HEK293 (cell line): ENCODE measurements around the gene PDE4D.

Experiments
- CTCF ChIA-PET: fragments of 350-600 bp; formaldehyde crosslinking; extraction: SDS; loops from one replicate; lab custom pipeline; 2021; ENCODE audit warnings: antibody characterized with exemption; lab: Yijun Ruan, JAX
- POLR2A ChIA-PET: fragments of 300-600 bp; formaldehyde crosslinking; extraction: SDS; loops from one replicate; lab custom pipeline; 2020; ENCODE audit warnings: antibody characterized with exemption, inconsistent platforms; lab: Yijun Ruan, JAX
- H3K27ac ChIP-seq: fragments of 200-500 bp; sonication (Bioruptor generic); 2 replicates; pipeline ENCODE4 v1.5.1; 2014; ENCODE audit warnings: low read depth, low read length, control low read depth, inconsistent platforms; ENCODE audit errors: extremely low read depth
- H3K36me3 ChIP-seq, 2 experiments: fragments of 200-500 bp in 1 of 2; sonication (Bioruptor generic) in 1 of 2; 1 replicate in 1 of 2; 2 replicates in 1 of 2; pipeline ENCODE4 v1.5.1; 2014 to 2017; ENCODE audit warnings: inconsistent platforms in 2 of 2, low read length in 2 of 2; ENCODE audit not compliant: control insufficient read depth in 2 of 2, insufficient read depth in 1 of 2
- H3K4me1 ChIP-seq: fragments of 200-500 bp; sonication (Bioruptor generic); 2 replicates; pipeline ENCODE4 v1.5.1; 2014; ENCODE audit warnings: mild to moderate bottlenecking, low read length, inconsistent platforms; ENCODE audit not compliant: control insufficient read depth, insufficient read depth
- H3K4me3 ChIP-seq: 2 replicates; pipeline ENCODE4 v1.5.1; 2011; ENCODE audit warnings: low read depth, mild to moderate bottlenecking, control low read depth, low read length, moderate library complexity
- H3K9me3 ChIP-seq: fragments of 200-500 bp; sonication (Bioruptor generic); 2 replicates; pipeline ENCODE4 v1.5.1; 2014; ENCODE audit warnings: low read depth, low read length, inconsistent platforms; ENCODE audit not compliant: control insufficient read depth, insufficient read depth
- KLF10 ChIP-seq: fragments of 450-650 bp; IDR thresholded peaks from 2 replicates; pipeline ENCODE4 v1.5.1; 2018; ENCODE audit warnings: missing biosample characterization, mild to moderate bottlenecking, missing genetic modification characterization
- KLF7 ChIP-seq: fragments of 450-650 bp; formaldehyde crosslinking; IDR thresholded peaks from 2 replicates; pipeline ENCODE4 v1.5.1; 2016; ENCODE audit warnings: missing biosample characterization, missing genetic modification characterization, borderline replicate concordance
- REPIN1 ChIP-seq: fragments of 450-650 bp; formaldehyde crosslinking; IDR thresholded peaks from 2 replicates; pipeline ENCODE4 v1.5.1; 2017; ENCODE audit warnings: missing biosample characterization, missing genetic modification characterization, low read depth
- ZBTB21 ChIP-seq: fragments of 450-650 bp; formaldehyde crosslinking; IDR thresholded peaks from 2 replicates; pipeline ENCODE4 v1.5.1; 2017; ENCODE audit warnings: missing biosample characterization, missing genetic modification characterization
- ZEB2 ChIP-seq: fragments of 450-650 bp; formaldehyde crosslinking; IDR thresholded peaks from 2 replicates; pipeline ENCODE4 v1.5.1; 2016; ENCODE audit warnings: missing biosample characterization, missing genetic modification characterization
- ZNF132 ChIP-seq: fragments of 450-650 bp; formaldehyde crosslinking; IDR thresholded peaks from 2 replicates; pipeline ENCODE4 v1.5.1; 2017; ENCODE audit warnings: missing biosample characterization, missing genetic modification characterization, borderline replicate concordance
- ZNF133 ChIP-seq: fragments of 450-650 bp; formaldehyde crosslinking; IDR thresholded peaks from 2 replicates; pipeline ENCODE4 v1.5.1; 2016; ENCODE audit warnings: missing biosample characterization, missing genetic modification characterization
- ZNF426 ChIP-seq: fragments of 450-650 bp; formaldehyde crosslinking; IDR thresholded peaks from 2 replicates; pipeline ENCODE4 v1.5.1; 2017; ENCODE audit warnings: missing biosample characterization, missing genetic modification characterization, mild to moderate bottlenecking, inconsistent platforms, moderate library complexity
- ZNF48 ChIP-seq: fragments of 450-650 bp; formaldehyde crosslinking; IDR thresholded peaks from 2 replicates; pipeline ENCODE4 v1.5.1; 2016; ENCODE audit warnings: missing biosample characterization, missing genetic modification characterization
- ZNF544 ChIP-seq: fragments of 450-650 bp; formaldehyde crosslinking; IDR thresholded peaks from 2 replicates; pipeline ENCODE4 v1.5.0; 2017; ENCODE audit warnings: missing biosample characterization, missing genetic modification characterization
- ZNF558 ChIP-seq: fragments of 450-650 bp; formaldehyde crosslinking; IDR thresholded peaks from 2 replicates; pipeline ENCODE4 v1.5.1; 2016; ENCODE audit warnings: missing biosample characterization, missing genetic modification characterization
- ZNF571 ChIP-seq: fragments of 450-650 bp; formaldehyde crosslinking; IDR thresholded peaks from 2 replicates; pipeline ENCODE4 v1.5.0; 2017; ENCODE audit warnings: missing biosample characterization, missing genetic modification characterization
- ZNF610 ChIP-seq: fragments of 450-650 bp; formaldehyde crosslinking; IDR thresholded peaks from 2 replicates; pipeline ENCODE4 v1.5.1; 2016; ENCODE audit warnings: missing biosample characterization, missing genetic modification characterization, borderline replicate concordance
- ZNF626 ChIP-seq: fragments of 450-650 bp; sonication (Bioruptor Pico); formaldehyde crosslinking; IDR thresholded peaks from 2 replicates; pipeline ENCODE4 v1.5.1; 2018; ENCODE audit warnings: missing biosample characterization, missing genetic modification characterization, inconsistent platforms
- ZNF701 ChIP-seq: fragments of 450-650 bp; formaldehyde crosslinking; IDR thresholded peaks from 2 replicates; pipeline ENCODE4 v1.5.1; 2016; ENCODE audit warnings: missing biosample characterization, missing genetic modification characterization
- ZNF768 ChIP-seq: fragments of 450-650 bp; formaldehyde crosslinking; IDR thresholded peaks from 2 replicates; pipeline ENCODE4 v1.5.1; 2018; ENCODE audit warnings: missing biosample characterization, mild to moderate bottlenecking, missing genetic modification characterization
- TF ChIP-seq, protein P1 (sequence below): fragments of 450-650 bp; formaldehyde crosslinking; IDR thresholded peaks from 2 replicates; pipeline ENCODE4 v1.5.1; 2016; ENCODE audit warnings: missing biosample characterization, missing genetic modification characterization
- TF ChIP-seq, protein P2 (sequence below): fragments of 450-650 bp; formaldehyde crosslinking; IDR thresholded peaks from 2 replicates; pipeline ENCODE4 v1.5.1; 2017; ENCODE audit warnings: missing biosample characterization, missing genetic modification characterization
- TF ChIP-seq, protein P3 (sequence below): fragments of 450-650 bp; formaldehyde crosslinking; IDR thresholded peaks from 2 replicates; pipeline ENCODE4 v1.5.1; 2017; ENCODE audit warnings: missing biosample characterization, mild to moderate bottlenecking, missing genetic modification characterization, moderate library complexity

PDE4D gene

DNA sequence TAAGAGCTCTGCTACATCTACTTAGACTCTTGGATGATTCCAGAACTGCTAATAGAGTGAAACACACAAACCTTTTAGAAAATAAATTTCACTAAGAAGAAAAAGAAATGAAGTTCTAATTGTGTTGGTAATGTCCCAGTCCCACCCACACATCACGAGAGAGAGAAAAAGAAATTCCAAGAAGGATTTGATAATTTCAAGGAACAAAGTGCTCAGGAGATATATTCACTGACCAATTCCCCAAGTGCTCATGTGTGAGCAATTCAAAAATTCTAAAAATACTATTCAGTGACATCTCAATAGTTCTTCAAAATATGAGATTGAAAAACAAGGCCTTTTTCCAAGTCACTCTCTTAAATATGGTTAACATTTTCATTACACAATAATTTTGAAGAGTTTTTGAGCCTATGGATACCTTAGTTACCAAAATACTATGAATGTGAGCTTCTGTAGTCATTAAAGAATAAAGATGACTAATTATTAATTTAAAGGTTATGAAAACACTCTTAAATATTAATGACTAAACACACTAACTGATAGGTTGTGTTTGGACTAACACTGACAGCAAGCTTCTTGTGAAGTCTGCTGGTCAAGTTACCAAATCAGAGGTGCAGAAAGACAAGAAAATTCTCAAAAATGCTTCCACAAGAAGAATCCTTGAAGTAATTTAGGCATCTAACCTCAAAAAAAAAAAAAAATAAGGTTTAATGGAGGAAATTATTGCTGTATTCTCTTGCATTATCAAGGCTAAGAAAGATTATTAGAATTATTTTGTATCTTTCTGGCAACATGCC, 245.3 kb downstream of the PDE4D start:
- Histone ChIP-seq H3K4me1 (peaks cover 14% of the 10 kb centered on the region), H3K36me3 (no peaks in the 10 kb centered on the region), H3K9me3 (no peaks in the 10 kb centered on the region), H3K4me3 (no peak overlapping the region), H3K27ac (peak overlapping the region; percentile 51; the same call in 1 of the 2 replicates)
- TF ChIP-seq ZNF132 (tag by site-specific recombination), result no peak
- no peak for TF ChIP-seq ZNF133 (tag by site-specific recombination)
- TF ChIP-seq ZNF626 (tag by site-specific recombination), result no peak
- CTCF ChIA-PET, result interaction anchor here (0.6 to 1.8 kb wide), 6 partner anchors 13 to 257 kb away, joined by 3 to 7 read pairs (median 3); no protein-coding TSS in a partner anchor
- POLR2A ChIA-PET, result no interaction called here

DNA sequence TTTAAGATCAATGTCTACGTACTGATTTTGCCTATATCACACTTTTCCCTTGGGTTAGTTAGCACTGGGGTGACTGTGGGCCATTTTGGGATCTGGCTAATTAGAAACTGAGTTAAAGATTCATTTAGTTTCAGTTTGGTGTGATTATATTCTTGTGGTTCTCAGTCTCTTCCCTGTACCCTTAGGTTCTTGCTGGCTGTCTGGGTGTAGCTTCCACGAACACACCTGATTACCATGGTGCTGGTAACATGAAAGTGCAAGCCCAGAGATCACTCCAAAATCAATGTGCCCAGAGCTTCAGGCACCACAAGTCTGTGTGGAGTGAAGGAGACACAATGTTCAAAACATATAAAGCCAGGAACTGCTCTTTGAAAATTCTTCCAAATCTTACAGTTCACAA, 248.1 kb downstream of the PDE4D start:
- TF ChIP-seq ZNF558 (tag by site-specific recombination) (no peak), REPIN1 (tag by site-specific recombination) (no peak), ZNF610 (tag by site-specific recombination) (no peak), ZNF544 (no peak), KLF7 (tag by site-specific recombination) (no peak), KLF10 (tag by site-specific recombination) (no peak), ZNF426 (no peak), ZBTB21 (no peak), ZNF701 (tag by site-specific recombination) (no peak), ZEB2 (no peak), ZNF48 (no peak), ZNF571 (tag by site-specific recombination) (no peak), ZNF768 (no peak)
- TF ChIP-seq, protein P1, sequence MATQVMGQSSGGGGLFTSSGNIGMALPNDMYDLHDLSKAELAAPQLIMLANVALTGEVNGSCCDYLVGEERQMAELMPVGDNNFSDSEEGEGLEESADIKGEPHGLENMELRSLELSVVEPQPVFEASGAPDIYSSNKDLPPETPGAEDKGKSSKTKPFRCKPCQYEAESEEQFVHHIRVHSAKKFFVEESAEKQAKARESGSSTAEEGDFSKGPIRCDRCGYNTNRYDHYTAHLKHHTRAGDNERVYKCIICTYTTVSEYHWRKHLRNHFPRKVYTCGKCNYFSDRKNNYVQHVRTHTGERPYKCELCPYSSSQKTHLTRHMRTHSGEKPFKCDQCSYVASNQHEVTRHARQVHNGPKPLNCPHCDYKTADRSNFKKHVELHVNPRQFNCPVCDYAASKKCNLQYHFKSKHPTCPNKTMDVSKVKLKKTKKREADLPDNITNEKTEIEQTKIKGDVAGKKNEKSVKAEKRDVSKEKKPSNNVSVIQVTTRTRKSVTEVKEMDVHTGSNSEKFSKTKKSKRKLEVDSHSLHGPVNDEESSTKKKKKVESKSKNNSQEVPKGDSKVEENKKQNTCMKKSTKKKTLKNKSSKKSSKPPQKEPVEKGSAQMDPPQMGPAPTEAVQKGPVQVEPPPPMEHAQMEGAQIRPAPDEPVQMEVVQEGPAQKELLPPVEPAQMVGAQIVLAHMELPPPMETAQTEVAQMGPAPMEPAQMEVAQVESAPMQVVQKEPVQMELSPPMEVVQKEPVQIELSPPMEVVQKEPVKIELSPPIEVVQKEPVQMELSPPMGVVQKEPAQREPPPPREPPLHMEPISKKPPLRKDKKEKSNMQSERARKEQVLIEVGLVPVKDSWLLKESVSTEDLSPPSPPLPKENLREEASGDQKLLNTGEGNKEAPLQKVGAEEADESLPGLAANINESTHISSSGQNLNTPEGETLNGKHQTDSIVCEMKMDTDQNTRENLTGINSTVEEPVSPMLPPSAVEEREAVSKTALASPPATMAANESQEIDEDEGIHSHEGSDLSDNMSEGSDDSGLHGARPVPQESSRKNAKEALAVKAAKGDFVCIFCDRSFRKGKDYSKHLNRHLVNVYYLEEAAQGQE (tag by site-specific recombination), result no peak
- TF ChIP-seq, protein P2, sequence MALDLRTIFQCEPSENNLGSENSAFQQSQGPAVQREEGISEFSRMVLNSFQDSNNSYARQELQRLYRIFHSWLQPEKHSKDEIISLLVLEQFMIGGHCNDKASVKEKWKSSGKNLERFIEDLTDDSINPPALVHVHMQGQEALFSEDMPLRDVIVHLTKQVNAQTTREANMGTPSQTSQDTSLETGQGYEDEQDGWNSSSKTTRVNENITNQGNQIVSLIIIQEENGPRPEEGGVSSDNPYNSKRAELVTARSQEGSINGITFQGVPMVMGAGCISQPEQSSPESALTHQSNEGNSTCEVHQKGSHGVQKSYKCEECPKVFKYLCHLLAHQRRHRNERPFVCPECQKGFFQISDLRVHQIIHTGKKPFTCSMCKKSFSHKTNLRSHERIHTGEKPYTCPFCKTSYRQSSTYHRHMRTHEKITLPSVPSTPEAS (tag by site-specific recombination), result no peak
- TF ChIP-seq, protein P3, sequence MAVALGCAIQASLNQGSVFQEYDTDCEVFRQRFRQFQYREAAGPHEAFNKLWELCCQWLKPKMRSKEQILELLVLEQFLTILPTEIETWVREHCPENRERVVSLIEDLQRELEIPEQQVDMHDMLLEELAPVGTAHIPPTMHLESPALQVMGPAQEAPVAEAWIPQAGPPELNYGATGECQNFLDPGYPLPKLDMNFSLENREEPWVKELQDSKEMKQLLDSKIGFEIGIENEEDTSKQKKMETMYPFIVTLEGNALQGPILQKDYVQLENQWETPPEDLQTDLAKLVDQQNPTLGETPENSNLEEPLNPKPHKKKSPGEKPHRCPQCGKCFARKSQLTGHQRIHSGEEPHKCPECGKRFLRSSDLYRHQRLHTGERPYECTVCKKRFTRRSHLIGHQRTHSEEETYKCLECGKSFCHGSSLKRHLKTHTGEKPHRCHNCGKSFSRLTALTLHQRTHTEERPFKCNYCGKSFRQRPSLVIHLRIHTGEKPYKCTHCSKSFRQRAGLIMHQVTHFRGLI (tag by site-specific recombination), result no peak
- TF ChIP-seq, all 188 proteins: peak for 0
- no peak overlapping the region for H3K4me3 ChIP-seq
- H3K9me3 ChIP-seq, result no peaks in the 10 kb centered on the region
- ChIA-PET CTCF (interaction anchor here (1.2 to 1.4 kb wide), 2 partner anchors 15 to 139 kb away, joined by 3 to 4 read pairs; no protein-coding TSS in a partner anchor), POLR2A (no interaction called here)
- no peaks in the 10 kb centered on the region for H3K36me3 ChIP-seq
- peaks cover 14% of the 10 kb centered on the region for H3K4me1 ChIP-seq
- H3K27ac ChIP-seq, result no peak overlapping the region
